Loucy (cell line): Measurements from ENCODE around the gene CIITA.

Source experiments
- EZH2phosphoT487 ChIP-seq: fragments of 200-600 bp; IDR thresholded peaks from 2 replicates; pipeline ENCODE4 v1.6.1; 2018; ENCODE audit warnings: antibody characterized with exemption, mild to moderate bottlenecking, moderate library complexity, borderline replicate concordance
- TF ChIP-seq, protein P1 (sequence below): fragments of 200-600 bp; sonication (generic); conservative IDR thresholded peaks from 2 replicates; pipeline ENCODE4 v1.5.1; 2014; ENCODE audit warnings: mild to moderate bottlenecking, antibody characterized with exemption, low read length

GRCh38 chr16:10966129-10966528, 89.1 kb downstream of the CIITA start:
- TF ChIP-seq, protein P1, sequence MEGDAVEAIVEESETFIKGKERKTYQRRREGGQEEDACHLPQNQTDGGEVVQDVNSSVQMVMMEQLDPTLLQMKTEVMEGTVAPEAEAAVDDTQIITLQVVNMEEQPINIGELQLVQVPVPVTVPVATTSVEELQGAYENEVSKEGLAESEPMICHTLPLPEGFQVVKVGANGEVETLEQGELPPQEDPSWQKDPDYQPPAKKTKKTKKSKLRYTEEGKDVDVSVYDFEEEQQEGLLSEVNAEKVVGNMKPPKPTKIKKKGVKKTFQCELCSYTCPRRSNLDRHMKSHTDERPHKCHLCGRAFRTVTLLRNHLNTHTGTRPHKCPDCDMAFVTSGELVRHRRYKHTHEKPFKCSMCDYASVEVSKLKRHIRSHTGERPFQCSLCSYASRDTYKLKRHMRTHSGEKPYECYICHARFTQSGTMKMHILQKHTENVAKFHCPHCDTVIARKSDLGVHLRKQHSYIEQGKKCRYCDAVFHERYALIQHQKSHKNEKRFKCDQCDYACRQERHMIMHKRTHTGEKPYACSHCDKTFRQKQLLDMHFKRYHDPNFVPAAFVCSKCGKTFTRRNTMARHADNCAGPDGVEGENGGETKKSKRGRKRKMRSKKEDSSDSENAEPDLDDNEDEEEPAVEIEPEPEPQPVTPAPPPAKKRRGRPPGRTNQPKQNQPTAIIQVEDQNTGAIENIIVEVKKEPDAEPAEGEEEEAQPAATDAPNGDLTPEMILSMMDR: no peak
- TF ChIP-seq EZH2phosphoT487: no peak
